HG02870 (cell line): ENCODE data around the gene LSM14B.

ENCODE experiments used
- ATAC-seq: cut with Tn5 transposase; IDR thresholded peaks from one replicate; pipeline ENCODE4 v1.9.1; 2021; ENCODE audit warnings: mild to moderate bottlenecking, moderate library complexity; ENCODE audit not compliant: unreplicated experiment

LSM14B gene

DNA sequence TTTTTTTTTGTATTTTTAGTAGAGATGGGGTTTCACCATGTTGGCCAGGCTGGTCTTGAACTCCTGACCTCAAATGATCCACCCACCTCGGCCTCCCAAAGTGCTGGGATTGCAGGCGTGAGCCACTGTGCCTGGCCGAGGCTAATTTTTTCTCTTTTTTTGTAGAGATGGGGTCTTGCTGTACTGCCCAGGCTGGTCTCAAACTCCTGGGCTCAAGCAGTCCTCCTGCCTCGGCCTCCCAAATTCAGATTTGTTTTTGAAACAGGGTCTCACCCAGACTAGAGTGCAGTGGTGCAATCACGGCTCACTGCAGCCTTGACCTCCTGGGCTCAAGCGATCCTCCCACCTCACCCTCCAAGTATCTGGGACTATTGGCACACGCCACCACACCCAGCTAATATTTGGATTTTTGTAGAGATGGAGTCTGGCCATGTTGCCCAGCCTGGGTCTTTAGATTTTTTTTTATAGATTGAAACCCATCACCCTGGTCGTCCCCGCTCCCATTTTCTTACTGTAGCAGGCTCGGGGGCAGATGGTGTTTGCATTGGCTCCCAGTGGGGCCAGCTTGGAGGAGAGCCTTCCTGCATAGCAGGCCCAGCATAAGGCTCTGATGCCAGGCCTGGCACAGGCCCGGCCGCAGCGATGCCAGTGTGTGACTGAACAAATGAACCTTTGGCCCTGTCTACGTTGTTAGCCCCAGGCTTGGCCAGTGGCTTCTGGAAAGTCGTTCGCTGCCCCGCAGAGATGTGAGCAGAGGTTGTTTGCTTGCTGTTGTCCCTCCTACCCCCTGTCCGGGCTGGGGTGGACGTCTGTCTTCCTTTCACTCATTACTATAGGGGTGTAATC is 56.3 kb downstream of the LSM14B start:
- no peak for ATAC-seq

DNA sequence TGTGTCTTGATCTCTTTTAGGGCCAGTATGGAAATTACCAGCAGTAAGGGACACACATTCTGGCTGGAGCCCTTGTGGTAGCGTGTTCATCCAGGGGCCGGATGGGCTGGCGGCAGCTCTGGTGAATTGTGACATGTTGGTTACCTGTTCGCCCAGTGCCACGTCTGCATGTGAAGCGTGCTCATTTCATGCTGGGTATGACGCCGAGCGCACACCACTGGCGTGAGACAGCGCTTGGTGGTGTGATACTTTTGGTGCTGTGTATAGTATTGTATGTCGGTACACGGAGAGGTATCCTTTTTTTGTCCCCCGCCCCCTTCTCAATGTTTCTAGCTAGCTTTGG is 56.9 kb downstream of the LSM14B start:
- ATAC-seq = no peak

DNA sequence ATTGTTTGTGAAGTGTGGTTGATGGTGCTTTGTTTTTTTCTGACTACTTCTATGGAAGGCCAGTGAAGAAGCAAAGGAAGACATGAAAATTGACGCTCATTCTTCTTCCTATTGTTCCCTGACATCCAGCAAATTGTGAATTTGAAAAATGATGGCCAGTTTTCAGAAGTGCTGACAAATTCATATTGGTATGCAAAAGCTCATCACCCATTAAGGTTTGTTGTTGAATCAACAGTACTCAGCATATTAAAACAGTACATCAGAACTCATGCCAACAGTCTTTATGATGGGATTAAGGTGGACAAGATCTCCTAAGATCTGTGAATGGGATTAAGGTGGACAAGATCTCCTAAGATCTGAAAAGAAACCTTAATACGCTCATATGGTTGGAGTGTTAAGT is 59.5 kb downstream of the LSM14B start:
- no peak for ATAC-seq

DNA sequence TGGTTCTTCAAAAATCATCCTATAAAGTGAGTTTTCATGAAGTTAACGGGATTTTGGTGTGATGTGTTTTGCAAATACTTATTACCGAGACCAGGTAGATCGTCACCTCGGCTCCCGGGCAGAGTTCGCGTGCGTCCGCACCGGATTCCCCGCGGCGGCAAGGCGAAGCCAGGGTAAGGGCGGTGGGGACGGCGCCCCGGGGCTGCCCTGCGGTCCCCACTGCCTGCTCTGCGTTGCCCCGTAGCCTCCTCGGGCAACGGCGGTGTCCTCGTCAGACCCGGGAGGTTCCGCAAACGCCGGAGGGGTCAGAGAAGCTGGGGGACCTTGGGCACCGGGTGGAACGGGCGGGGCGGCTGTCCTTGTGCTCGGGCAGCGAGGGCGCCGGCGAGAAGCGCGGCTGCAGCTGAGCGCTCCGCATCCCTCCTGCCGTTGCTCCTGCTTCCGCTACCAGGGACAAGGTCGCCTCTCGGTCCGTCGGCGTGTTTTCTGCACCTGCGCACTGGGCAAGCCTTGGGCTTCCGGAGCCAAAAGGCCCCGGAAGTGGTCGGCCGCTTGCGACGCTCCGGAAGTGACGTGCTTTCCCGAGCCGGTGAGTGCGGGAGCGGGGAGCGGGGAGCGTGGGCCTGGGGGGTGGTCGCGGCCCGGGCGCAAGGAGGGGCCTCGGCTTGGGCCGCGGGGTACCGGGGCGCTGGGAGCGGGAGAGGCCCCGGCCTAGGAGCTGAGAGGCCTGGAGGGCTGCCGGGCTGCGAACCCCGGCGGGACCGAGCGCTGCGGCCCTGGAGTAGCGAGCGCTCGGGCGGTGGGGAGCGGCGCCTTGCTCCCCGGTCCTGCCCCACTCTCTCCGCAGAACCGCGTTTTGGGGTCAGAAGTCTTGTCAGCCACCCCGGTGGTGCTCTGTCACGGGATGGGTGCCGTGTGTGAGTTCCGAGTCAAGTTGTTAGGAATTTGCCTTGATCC is 60.5 kb downstream of the LSM14B start, which contains the start of gene MTG2:
MTG2 (plus strand) TSS at position 560 of the 957 bp plus-strand sequence. CDS start 10,393 bp downstream, outside the sequence.
- ATAC-seq = peak; percentile 96

DNA sequence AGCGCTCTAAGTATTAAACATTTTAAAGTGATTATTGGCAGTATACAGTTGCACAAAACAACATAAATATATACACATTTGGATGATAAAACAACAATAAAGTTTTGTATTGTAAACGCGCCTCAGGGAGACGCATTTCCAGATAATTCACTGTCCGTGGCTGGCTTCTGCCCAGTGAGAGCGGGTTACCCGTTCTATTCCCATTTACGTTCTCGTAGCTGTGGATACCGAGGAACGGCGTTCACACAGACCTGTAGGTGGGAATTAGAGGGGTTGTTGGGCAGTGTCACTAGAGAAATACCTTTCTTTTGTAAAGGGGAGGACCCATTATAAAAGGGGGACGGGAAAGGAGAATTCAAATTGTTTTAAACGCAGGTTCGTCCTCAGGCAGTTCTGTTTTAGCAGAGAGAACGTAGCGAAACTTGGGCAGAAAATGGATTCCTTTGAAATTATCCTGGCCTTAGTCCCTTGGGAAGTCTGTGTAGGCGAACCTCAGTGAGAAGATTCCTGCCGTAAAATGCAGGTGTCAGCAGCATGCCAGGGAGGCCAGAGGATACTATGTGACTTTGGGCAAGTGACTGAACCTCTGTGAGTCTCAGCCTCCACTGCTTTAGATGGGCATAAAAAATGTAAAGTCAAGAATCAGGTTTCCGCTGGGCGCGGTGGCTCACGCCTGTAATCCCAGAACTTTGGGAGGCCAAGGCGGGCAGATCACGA is 61.3 kb downstream of the LSM14B start:
- no peak for ATAC-seq
